Measurements from ENCODE around the gene CRX. TPM values are rescaled to one million over a fixed set of nuclear protein-coding genes. Genes with fewer than 3 reads are reported as not detected.
"Not testable (repeated sequence)": the region's sequence is repeated elsewhere in the genome, so short reads cannot be mapped to it uniquely, and the experiment has no call there.

Gene CRX
- total RNA-seq, 2 donors from 2014 or later, result 0.44 to 0.66 TPM

- Histone ChIP-seq H3K27ac (ENCODE audit: low read depth, low read length) (no peak overlapping the region), H3K9ac (ENCODE audit: extremely low read depth, low read length, poor library complexity, severe bottlenecking) (no peak overlapping the region), H3K36me3 (ENCODE audit: control insufficient read depth, insufficient read depth, low read length) (no peaks in the 10 kb centered on the region), H3K4me1 (ENCODE audit: control insufficient read depth, insufficient read depth, low read length) (no peaks in the 10 kb centered on the region), H3K4me3 (ENCODE audit: low read length) (no peak overlapping the region), H3K9me3 (ENCODE audit: control insufficient read depth, low read length) (no peaks in the 10 kb centered on the region), H3K27me3 (ENCODE audit: control insufficient read depth, insufficient read depth, low read length, poor library complexity, severe bottlenecking) (no peaks in the 10 kb centered on the region)
- no peak overlapping the region for H3K4me3 Mint-ChIP-seq
- no peaks in the 10 kb centered on the region for H3K9me3 Mint-ChIP-seq
- TF ChIP-seq, protein P1, sequence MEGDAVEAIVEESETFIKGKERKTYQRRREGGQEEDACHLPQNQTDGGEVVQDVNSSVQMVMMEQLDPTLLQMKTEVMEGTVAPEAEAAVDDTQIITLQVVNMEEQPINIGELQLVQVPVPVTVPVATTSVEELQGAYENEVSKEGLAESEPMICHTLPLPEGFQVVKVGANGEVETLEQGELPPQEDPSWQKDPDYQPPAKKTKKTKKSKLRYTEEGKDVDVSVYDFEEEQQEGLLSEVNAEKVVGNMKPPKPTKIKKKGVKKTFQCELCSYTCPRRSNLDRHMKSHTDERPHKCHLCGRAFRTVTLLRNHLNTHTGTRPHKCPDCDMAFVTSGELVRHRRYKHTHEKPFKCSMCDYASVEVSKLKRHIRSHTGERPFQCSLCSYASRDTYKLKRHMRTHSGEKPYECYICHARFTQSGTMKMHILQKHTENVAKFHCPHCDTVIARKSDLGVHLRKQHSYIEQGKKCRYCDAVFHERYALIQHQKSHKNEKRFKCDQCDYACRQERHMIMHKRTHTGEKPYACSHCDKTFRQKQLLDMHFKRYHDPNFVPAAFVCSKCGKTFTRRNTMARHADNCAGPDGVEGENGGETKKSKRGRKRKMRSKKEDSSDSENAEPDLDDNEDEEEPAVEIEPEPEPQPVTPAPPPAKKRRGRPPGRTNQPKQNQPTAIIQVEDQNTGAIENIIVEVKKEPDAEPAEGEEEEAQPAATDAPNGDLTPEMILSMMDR (conservative IDR thresholded peaks at IDR 0.05), result no peak
- H3K27me3 Mint-ChIP-seq (ENCODE audit: insufficient read depth), result no peaks in the 10 kb centered on the region
- WGBS, 2 experiments (ENCODE audit: insufficient coverage in 1 of 2, insufficient read length in 1 of 2), result 64 to 73% methylated on average over 7 of the region's 7 CpGs
- peaks cover 3% of the 10 kb centered on the region for H3K4me1 Mint-ChIP-seq
- H3K27ac Mint-ChIP-seq, result no peak overlapping the region
- no peaks in the 10 kb centered on the region for H3K36me3 Mint-ChIP-seq (ENCODE audit: low read depth)
- no peak for DNase-seq
Measured at GRCh38 chr19:47813995-47814328, 7.8 kb upstream of the CRX start.

- H3K27ac Mint-ChIP-seq; H3K9ac ChIP-seq (ENCODE audit: extremely low read depth, low read length, poor library complexity, severe bottlenecking); H3K9me3 ChIP-seq (ENCODE audit: control insufficient read depth, low read length); DNase-seq; H3K36me3 ChIP-seq (ENCODE audit: control insufficient read depth, insufficient read depth, low read length); H3K4me3 Mint-ChIP-seq; H3K27ac ChIP-seq (ENCODE audit: low read depth, low read length); H3K27me3 Mint-ChIP-seq (ENCODE audit: insufficient read depth); H3K36me3 Mint-ChIP-seq (ENCODE audit: low read depth); H3K4me1 ChIP-seq (ENCODE audit: control insufficient read depth, insufficient read depth, low read length); H3K9me3 Mint-ChIP-seq; H3K27me3 ChIP-seq (ENCODE audit: control insufficient read depth, insufficient read depth, low read length, poor library complexity, severe bottlenecking); H3K4me3 ChIP-seq (ENCODE audit: low read length): not testable (repeated sequence)
- 97% methylated on average over 6 of the region's 8 CpGs; no CpG with 5 or more reads in 1 of the 2 experiments for WGBS, 2 experiments (ENCODE audit: insufficient coverage in 1 of 2, insufficient read length in 1 of 2)
- H3K4me1 Mint-ChIP-seq, result peaks cover 21% of the 10 kb centered on the region
Measured at GRCh38 chr19:47816270-47816669, 5.5 kb upstream of the CRX start.

DNA sequence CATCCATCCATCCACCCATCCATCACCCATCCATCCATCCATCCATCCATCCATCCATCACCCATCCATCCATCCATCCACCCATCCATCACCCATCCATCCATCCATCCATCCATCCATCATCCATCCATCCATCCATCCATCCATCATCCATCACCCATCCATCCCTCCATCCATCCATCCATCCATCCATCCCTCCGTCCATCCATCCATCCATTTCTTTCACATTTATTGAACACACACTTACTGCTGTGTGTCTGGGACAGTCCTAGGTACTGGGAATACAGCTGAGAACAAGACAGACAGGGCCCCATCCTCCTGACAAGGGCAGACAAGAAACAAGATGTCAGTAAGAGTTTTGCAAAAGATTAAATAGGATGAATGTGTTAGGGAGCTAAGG lies 3.5 kb upstream of the CRX start:
- not testable (repeated sequence) for DNase-seq; H3K36me3 ChIP-seq (ENCODE audit: control insufficient read depth, insufficient read depth, low read length); H3K4me3 ChIP-seq (ENCODE audit: low read length); H3K27me3 ChIP-seq (ENCODE audit: control insufficient read depth, insufficient read depth, low read length, poor library complexity, severe bottlenecking); H3K4me3 Mint-ChIP-seq; H3K27ac Mint-ChIP-seq; H3K9me3 Mint-ChIP-seq; H3K36me3 Mint-ChIP-seq (ENCODE audit: low read depth); H3K27me3 Mint-ChIP-seq (ENCODE audit: insufficient read depth); H3K27ac ChIP-seq (ENCODE audit: low read depth, low read length); H3K9me3 ChIP-seq (ENCODE audit: control insufficient read depth, low read length); H3K9ac ChIP-seq (ENCODE audit: extremely low read depth, low read length, poor library complexity, severe bottlenecking)
- 92% methylated on average over 1 of the region's 1 CpG; no CpG with 5 or more reads in 1 of the 2 experiments for WGBS, 2 experiments (ENCODE audit: insufficient coverage in 1 of 2, insufficient read length in 1 of 2)
- H3K4me1 ChIP-seq (ENCODE audit: control insufficient read depth, insufficient read depth, low read length), result peaks cover 12% of the 10 kb centered on the region
- peaks cover 40% of the 10 kb centered on the region for H3K4me1 Mint-ChIP-seq

DNA sequence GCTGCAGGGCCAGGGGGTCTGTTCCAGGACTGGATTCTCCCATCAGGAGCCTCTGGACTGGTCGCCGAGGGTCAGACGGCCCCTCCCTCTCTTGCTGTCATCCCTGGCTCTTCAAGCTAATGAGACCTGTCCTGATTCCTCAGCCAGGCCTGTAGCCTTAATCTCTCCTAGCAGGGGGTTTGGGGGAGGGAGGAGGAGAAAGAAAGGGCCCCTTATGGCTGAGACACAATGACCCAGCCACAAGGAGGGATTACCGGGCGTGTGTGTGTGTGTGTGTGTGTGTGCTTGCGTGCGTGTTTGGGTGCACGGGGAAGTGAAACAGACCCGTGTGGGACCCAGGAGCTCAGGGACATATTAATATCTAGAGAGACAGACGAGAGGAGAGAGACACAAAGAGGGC lies 1.9 kb upstream of the CRX start:
- H3K4me1 ChIP-seq (ENCODE audit: control insufficient read depth, insufficient read depth, low read length), result peaks cover 12% of the 10 kb centered on the region
- H3K9me3 Mint-ChIP-seq, result no peaks in the 10 kb centered on the region
- H3K27ac ChIP-seq (ENCODE audit: low read depth, low read length), result peak overlapping the region; percentile 51
- WGBS, 2 experiments (ENCODE audit: insufficient coverage in 1 of 2, insufficient read length in 1 of 2), result 5 to 12% methylated on average over 6 to 10 of the region's 10 CpGs
- H3K4me3 Mint-ChIP-seq, result peak overlapping the region; percentile 35
- no peaks in the 10 kb centered on the region for H3K9me3 ChIP-seq (ENCODE audit: control insufficient read depth, low read length)
- H3K27me3 ChIP-seq (ENCODE audit: control insufficient read depth, insufficient read depth, low read length, poor library complexity, severe bottlenecking), result no peaks in the 10 kb centered on the region
- peak; percentile 92 for DNase-seq
- peak overlapping the region; percentile 13 for H3K4me3 ChIP-seq (ENCODE audit: low read length)
- H3K4me1 Mint-ChIP-seq, result peaks cover 41% of the 10 kb centered on the region
- H3K27me3 Mint-ChIP-seq (ENCODE audit: insufficient read depth), result no peaks in the 10 kb centered on the region
- no peaks in the 10 kb centered on the region for H3K36me3 ChIP-seq (ENCODE audit: control insufficient read depth, insufficient read depth, low read length)
- H3K27ac Mint-ChIP-seq, result peak overlapping the region; percentile 96
- H3K9ac ChIP-seq (ENCODE audit: extremely low read depth, low read length, poor library complexity, severe bottlenecking), result peak overlapping the region; percentile 18
- no peaks in the 10 kb centered on the region for H3K36me3 Mint-ChIP-seq (ENCODE audit: low read depth)
- TF ChIP-seq, protein P1 (conservative IDR thresholded peaks at IDR 0.05), result no peak
